ENCODE results near the gene SEC61B. TPM values are rescaled to one million over a fixed set of nuclear protein-coding genes. Genes with fewer than 3 reads are reported as not detected.
A peak's percentile ranks its signal among the peaks of the same experiment; 100 is the strongest.

The SEC61B gene
- total and polyA plus RNA-seq, 2 donors from 2014 or later: 118 to 328 TPM

- intact Hi-C loops (cut with DNase I): no loop called here
- DNase-seq (no peak), FAIRE-seq (no peak)
- no peak overlapping the region for H3K4me3 ChIP-seq (ENCODE audit: low read length in 3 of 3)
- no peaks in the 10 kb centered on the region for H3K36me3 ChIP-seq (ENCODE audit: control insufficient read depth in 2 of 3, insufficient read depth in 3 of 3, low read length in 3 of 3)
- no peak for TF ChIP-seq CTCF (IDR thresholded peaks at IDR 0.05; ENCODE audit: borderline replicate concordance, extremely low read depth, insufficient read depth)
- no peaks in the 10 kb centered on the region for H3K4me1 ChIP-seq (ENCODE audit: control insufficient read depth in 2 of 3, insufficient read depth in 2 of 3, low read depth in 1 of 3, low read length in 3 of 3)
- no peak overlapping the region for H3K9ac ChIP-seq (ENCODE audit: low read length in 3 of 3)
- H3K9me3 ChIP-seq (ENCODE audit: control insufficient read depth in 2 of 3, insufficient read depth in 1 of 3, low read length in 3 of 3): no peaks in the 10 kb centered on the region
- no peak overlapping the region for H3K27ac ChIP-seq (ENCODE audit: low read depth in 2 of 2, low read length in 2 of 2)
- H3K27me3 ChIP-seq (ENCODE audit: control insufficient read depth, insufficient read depth, low read length): no peaks in the 10 kb centered on the region
Observed at GRCh38 chr9:99251157-99251556, 29.1 kb downstream of the SEC61B start.

GRCh38 chr9:99253134-99253533 lies 31.1 kb downstream of the SEC61B start:
- H3K36me3 ChIP-seq (ENCODE audit: control insufficient read depth in 2 of 3, insufficient read depth in 3 of 3, low read length in 3 of 3): no peaks in the 10 kb centered on the region
- no peak for TF ChIP-seq CTCF (IDR thresholded peaks at IDR 0.05; ENCODE audit: borderline replicate concordance, extremely low read depth, insufficient read depth)
- no peaks in the 10 kb centered on the region for H3K27me3 ChIP-seq (ENCODE audit: control insufficient read depth, insufficient read depth, low read length)
- intact Hi-C loops (cut with DNase I): no loop called here
- no peaks in the 10 kb centered on the region for H3K9me3 ChIP-seq (ENCODE audit: control insufficient read depth in 2 of 3, insufficient read depth in 1 of 3, low read length in 3 of 3)
- H3K9ac ChIP-seq (ENCODE audit: low read length in 3 of 3): no peak overlapping the region
- H3K27ac ChIP-seq (ENCODE audit: low read depth in 2 of 2, low read length in 2 of 2): no peak overlapping the region
- no peak for FAIRE-seq
- no peak for DNase-seq
- no peaks in the 10 kb centered on the region for H3K4me1 ChIP-seq (ENCODE audit: control insufficient read depth in 2 of 3, insufficient read depth in 2 of 3, low read depth in 1 of 3, low read length in 3 of 3)
- H3K4me3 ChIP-seq (ENCODE audit: low read length in 3 of 3): no peak overlapping the region

- no peaks in the 10 kb centered on the region for H3K4me1 ChIP-seq (ENCODE audit: control insufficient read depth in 2 of 3, insufficient read depth in 2 of 3, low read depth in 1 of 3, low read length in 3 of 3)
- no peak for TF ChIP-seq CTCF (IDR thresholded peaks at IDR 0.05; ENCODE audit: borderline replicate concordance, extremely low read depth, insufficient read depth)
- no peaks in the 10 kb centered on the region for H3K36me3 ChIP-seq (ENCODE audit: control insufficient read depth in 2 of 3, insufficient read depth in 3 of 3, low read length in 3 of 3)
- intact Hi-C loops (cut with DNase I): no loop called here
- FAIRE-seq: no peak
- peak in 1 of 5 donors; percentile 68 for DNase-seq
- H3K9ac ChIP-seq (ENCODE audit: low read length in 3 of 3): no peak overlapping the region
- no peaks in the 10 kb centered on the region for H3K9me3 ChIP-seq (ENCODE audit: control insufficient read depth in 2 of 3, insufficient read depth in 1 of 3, low read length in 3 of 3)
- H3K27ac ChIP-seq (ENCODE audit: low read depth in 2 of 2, low read length in 2 of 2): no peak overlapping the region
- H3K4me3 ChIP-seq (ENCODE audit: low read length in 3 of 3): no peak overlapping the region
- no peaks in the 10 kb centered on the region for H3K27me3 ChIP-seq (ENCODE audit: control insufficient read depth, insufficient read depth, low read length)
Observed at GRCh38 chr9:99253772-99254431, 31.8 kb downstream of the SEC61B start.

- H3K4me3 ChIP-seq (ENCODE audit: low read length in 3 of 3): no peak overlapping the region
- H3K27me3 ChIP-seq (ENCODE audit: control insufficient read depth, insufficient read depth, low read length): no peaks in the 10 kb centered on the region
- no peak for DNase-seq
- peaks cover 0 to 8% (median 7%) of the 10 kb centered on the region in 3 donors for H3K4me1 ChIP-seq (ENCODE audit: control insufficient read depth in 2 of 3, insufficient read depth in 2 of 3, low read depth in 1 of 3, low read length in 3 of 3)
- TF ChIP-seq CTCF (IDR thresholded peaks at IDR 0.05; ENCODE audit: borderline replicate concordance, extremely low read depth, insufficient read depth): no peak
- intact Hi-C loops (cut with DNase I): no loop called here
- no peak overlapping the region for H3K27ac ChIP-seq (ENCODE audit: low read depth in 2 of 2, low read length in 2 of 2)
- no peak overlapping the region for H3K9ac ChIP-seq (ENCODE audit: low read length in 3 of 3)
- H3K9me3 ChIP-seq (ENCODE audit: control insufficient read depth in 2 of 3, insufficient read depth in 1 of 3, low read length in 3 of 3): no peaks in the 10 kb centered on the region
- FAIRE-seq: no peak
- no peaks in the 10 kb centered on the region for H3K36me3 ChIP-seq (ENCODE audit: control insufficient read depth in 2 of 3, insufficient read depth in 3 of 3, low read length in 3 of 3)
Observed at GRCh38 chr9:99255651-99256050, 33.6 kb downstream of the SEC61B start.
